Keratinocyte (primary cell): ENCODE results near the gene TPO.

Experiments used
- EZH2 ChIP-seq: IDR thresholded peaks from one replicate; pipeline ENCODE4 v1.6.1; 2012; ENCODE audit warnings: inconsistent platforms, mild to moderate bottlenecking, low read length, moderate library complexity
- TF ChIP-seq, protein P1 (sequence below), 3 experiments: IDR thresholded peaks in 1 of 3; conservative IDR thresholded peaks in 1 of 3; optimal IDR thresholded peaks in 1 of 3; 2 replicates in 2 of 3; 3 replicates in 1 of 3; pipeline versions ENCODE3 to v1.5.1; 2011; ENCODE audit warnings: low read length in 3 of 3, mild to moderate bottlenecking in 3 of 3, moderate library complexity in 2 of 3, control low read depth in 1 of 3, inconsistent platforms in 1 of 3; ENCODE audit not compliant: insufficient read depth in 2 of 3; ENCODE audit errors: extremely low read depth in 1 of 3

DNA sequence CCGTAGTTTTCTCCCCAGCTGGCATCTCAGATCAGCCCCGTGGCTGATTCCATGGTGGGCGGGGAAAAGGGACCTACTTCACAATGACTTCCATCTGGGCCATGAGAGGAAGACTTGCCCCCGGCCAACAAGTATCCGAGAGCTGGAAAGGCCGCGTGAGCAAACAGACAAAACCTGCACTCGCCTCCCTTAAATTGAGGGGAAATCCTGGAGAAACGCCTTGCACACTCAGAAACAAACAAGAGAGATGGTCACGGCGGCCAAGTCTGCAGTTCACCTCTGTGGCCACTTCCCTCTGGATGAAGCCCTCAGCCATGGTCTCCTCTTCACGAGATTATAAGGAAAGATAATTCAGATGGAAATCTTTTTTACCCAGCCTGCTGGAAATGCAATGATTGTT, 39.4 kb upstream of the TPO start:
- TF ChIP-seq, protein P1, sequence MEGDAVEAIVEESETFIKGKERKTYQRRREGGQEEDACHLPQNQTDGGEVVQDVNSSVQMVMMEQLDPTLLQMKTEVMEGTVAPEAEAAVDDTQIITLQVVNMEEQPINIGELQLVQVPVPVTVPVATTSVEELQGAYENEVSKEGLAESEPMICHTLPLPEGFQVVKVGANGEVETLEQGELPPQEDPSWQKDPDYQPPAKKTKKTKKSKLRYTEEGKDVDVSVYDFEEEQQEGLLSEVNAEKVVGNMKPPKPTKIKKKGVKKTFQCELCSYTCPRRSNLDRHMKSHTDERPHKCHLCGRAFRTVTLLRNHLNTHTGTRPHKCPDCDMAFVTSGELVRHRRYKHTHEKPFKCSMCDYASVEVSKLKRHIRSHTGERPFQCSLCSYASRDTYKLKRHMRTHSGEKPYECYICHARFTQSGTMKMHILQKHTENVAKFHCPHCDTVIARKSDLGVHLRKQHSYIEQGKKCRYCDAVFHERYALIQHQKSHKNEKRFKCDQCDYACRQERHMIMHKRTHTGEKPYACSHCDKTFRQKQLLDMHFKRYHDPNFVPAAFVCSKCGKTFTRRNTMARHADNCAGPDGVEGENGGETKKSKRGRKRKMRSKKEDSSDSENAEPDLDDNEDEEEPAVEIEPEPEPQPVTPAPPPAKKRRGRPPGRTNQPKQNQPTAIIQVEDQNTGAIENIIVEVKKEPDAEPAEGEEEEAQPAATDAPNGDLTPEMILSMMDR (optimal IDR thresholded peaks at IDR 0.05 in 1 of 3, IDR thresholded peaks at IDR 0.05 in 1 of 3, conservative IDR thresholded peaks at IDR 0.05 in 1 of 3; ENCODE audit: extremely low read depth in 1 of 3, insufficient read depth in 2 of 3, low read length in 3 of 3), result no peak
- TF ChIP-seq EZH2, result no peak
